Measurements from ENCODE around the gene AKAP13.

AKAP13 gene

GRCh38 chr15:85718271-85718971 lies 338.0 kb downstream of the AKAP13 start:
- in situ Hi-C loops (cut with HindIII; ENCODE audit: low sequenced_read_pairs): no loop called here
- TF ChIP-seq, protein P1, sequence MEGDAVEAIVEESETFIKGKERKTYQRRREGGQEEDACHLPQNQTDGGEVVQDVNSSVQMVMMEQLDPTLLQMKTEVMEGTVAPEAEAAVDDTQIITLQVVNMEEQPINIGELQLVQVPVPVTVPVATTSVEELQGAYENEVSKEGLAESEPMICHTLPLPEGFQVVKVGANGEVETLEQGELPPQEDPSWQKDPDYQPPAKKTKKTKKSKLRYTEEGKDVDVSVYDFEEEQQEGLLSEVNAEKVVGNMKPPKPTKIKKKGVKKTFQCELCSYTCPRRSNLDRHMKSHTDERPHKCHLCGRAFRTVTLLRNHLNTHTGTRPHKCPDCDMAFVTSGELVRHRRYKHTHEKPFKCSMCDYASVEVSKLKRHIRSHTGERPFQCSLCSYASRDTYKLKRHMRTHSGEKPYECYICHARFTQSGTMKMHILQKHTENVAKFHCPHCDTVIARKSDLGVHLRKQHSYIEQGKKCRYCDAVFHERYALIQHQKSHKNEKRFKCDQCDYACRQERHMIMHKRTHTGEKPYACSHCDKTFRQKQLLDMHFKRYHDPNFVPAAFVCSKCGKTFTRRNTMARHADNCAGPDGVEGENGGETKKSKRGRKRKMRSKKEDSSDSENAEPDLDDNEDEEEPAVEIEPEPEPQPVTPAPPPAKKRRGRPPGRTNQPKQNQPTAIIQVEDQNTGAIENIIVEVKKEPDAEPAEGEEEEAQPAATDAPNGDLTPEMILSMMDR (IDR thresholded peaks at IDR 0.05; ENCODE audit: low read depth, low read length, missing control alignments): no peak
- H3K4me3 ChIP-seq (ENCODE audit: low read depth, low read length): no peak overlapping the region
- no peak for DNase-seq (ENCODE audit: low read depth)

DNA sequence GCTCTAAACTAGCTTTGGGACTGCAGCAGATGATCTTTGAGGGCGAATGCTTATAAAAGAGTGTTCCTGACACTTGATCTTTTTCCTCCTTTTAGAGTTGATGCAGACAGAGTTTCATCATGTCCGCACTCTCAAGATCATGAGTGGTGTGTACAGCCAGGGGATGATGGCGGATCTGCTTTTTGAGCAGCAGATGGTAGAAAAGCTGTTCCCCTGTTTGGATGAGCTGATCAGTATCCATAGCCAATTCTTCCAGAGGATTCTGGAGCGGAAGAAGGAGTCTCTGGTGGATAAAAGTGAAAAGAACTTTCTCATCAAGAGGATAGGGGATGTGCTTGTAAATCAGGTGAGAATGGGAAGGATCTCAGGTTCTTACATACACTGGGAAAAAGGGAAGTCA lies 338.6 kb downstream of the AKAP13 start:
- TF ChIP-seq, protein P1 (IDR thresholded peaks at IDR 0.05; ENCODE audit: low read depth, low read length, missing control alignments): no peak

GRCh38 chr15:85722374-85723152 lies 342.2 kb downstream of the AKAP13 start:
- H3K4me3 ChIP-seq (ENCODE audit: low read depth, low read length): no peak overlapping the region
- no peak for DNase-seq (ENCODE audit: low read depth)
- TF ChIP-seq, protein P1 (IDR thresholded peaks at IDR 0.05; ENCODE audit: low read depth, low read length, missing control alignments): no peak
- in situ Hi-C loops (cut with HindIII; ENCODE audit: low sequenced_read_pairs): no loop called here

More for the DNA sequence above, 338.6 kb downstream of the AKAP13 start:
- in situ Hi-C loops (cut with HindIII; ENCODE audit: low sequenced_read_pairs): no loop called here
- no peak for DNase-seq (ENCODE audit: low read depth)
- no peak overlapping the region for H3K4me3 ChIP-seq (ENCODE audit: low read depth, low read length)

DNA sequence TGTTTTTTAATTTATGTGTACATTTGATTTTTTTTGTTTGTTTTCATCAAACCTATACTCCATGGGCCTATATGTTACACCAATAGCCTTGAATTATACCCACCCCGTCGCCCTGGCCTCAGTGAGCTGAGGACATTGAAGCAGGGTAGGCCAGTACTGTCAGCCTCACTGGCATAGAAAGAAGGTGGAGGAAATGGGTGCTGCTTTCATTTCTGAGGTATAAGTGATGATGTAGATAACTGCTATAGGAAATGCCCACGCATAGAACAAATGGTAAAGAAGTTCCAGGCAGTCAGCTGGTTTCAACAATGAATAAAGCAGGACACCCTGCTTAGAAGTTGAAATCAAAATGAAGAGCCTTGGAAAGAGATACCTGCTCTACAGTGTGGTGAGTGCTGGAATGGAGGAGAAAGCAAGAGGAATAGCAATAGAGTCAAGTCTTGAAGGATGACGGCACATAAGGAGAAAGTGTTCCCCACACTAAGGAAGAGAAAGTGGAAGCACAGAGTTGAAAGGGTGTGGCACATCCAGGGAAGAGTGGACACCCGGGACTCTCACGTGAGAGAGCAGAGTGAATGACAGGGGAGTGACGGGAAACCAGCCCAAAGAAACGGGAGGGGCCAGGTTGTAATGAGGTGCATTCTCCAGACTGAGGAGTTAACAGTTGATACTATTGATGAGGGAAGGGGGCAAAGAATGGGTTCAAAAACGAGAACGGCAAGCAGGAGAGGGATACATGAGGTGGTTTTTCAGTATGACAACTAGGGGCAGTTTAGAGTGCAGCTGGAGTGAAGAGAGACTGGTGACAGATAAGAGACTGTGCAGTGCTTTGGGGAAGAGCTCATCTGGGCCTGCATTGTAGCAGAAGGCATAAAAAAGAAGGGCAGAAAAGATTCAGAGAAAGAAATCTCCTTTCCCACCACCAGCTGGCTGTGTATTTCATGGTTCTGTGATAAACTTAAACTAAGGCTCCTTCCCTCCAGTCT lies 343.9 kb downstream of the AKAP13 start:
- in situ Hi-C loops (cut with HindIII; ENCODE audit: low sequenced_read_pairs): no loop called here
- TF ChIP-seq, protein P1 (IDR thresholded peaks at IDR 0.05; ENCODE audit: low read depth, low read length, missing control alignments): no peak
- DNase-seq (ENCODE audit: low read depth): no peak
- no peak overlapping the region for H3K4me3 ChIP-seq (ENCODE audit: low read depth, low read length)

- H3K4me3 ChIP-seq (ENCODE audit: low read depth, low read length): no peak overlapping the region
- TF ChIP-seq, protein P1 (IDR thresholded peaks at IDR 0.05; ENCODE audit: low read depth, low read length, missing control alignments): no peak
- no peak for DNase-seq (ENCODE audit: low read depth)
- in situ Hi-C loops (cut with HindIII; ENCODE audit: low sequenced_read_pairs): no loop called here
These were observed 344.6 kb downstream of the AKAP13 start for GRCh38 chr15:85725019-85725418.

DNA sequence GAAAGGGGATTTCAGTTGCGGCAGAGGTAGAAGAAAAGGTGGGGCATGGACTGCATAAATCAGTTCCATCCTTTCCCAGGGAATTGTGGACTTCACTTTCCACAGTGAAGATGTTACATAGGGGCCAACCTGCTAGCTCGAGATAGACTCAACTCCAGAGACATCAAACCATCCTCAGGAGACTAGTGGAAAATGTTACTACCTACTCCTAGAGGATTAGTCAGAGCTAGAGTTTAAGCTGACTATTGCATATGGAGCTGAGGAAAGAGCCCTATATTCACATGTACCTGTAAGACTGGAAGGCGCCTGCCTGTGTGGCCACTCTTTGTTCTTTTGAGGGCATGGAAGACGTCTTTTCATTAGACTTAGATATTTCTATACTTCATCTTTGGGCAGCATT lies 345.2 kb downstream of the AKAP13 start:
- no peak overlapping the region for H3K4me3 ChIP-seq (ENCODE audit: low read depth, low read length)
- in situ Hi-C loops (cut with HindIII; ENCODE audit: low sequenced_read_pairs): no loop called here
- TF ChIP-seq, protein P1 (IDR thresholded peaks at IDR 0.05; ENCODE audit: low read depth, low read length, missing control alignments): no peak
- DNase-seq (ENCODE audit: low read depth): no peak
